Stimulated activated CD8-positive, alpha-beta memory T cell treated with anti-CD3 and anti-CD28 coated beads, Interleukin-7, amount 100 ng/mL, for 48 hours (primary cell): ENCODE results near the gene SPTLC2.
A peak's percentile ranks its signal among the peaks of the same experiment; 100 is the strongest.

Experiments
- DNase-seq, 2 donors: peaks; one replicate each; pipeline ENCODE4 v3.0.0-alpha.2; 2020; ENCODE audit warnings: low read depth in 1 of 2; ENCODE audit errors: extremely low read depth in 1 of 2

SPTLC2 gene

GRCh38 chr14:77509366-77509765, 107.1 kb downstream of the SPTLC2 start:
- no peak for DNase-seq

DNA sequence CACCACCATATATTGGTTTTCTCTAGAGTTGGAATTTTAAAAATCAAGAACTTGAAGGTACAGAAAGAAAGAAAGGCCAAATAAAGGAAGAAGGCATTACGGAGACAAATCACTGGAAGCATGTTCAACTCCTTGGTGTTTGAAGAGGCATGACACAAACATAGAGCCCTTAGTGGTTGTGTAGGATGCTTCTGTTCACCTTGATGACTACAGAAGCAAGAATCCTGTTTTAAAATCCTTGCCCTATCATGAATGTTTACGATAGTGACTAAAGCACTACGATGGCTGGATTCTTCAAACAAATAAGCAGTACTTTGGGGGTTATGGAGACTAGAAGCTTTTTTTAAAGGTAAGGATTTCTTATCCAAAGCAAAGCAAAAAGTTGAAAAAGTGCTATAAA, 107.6 kb downstream of the SPTLC2 start:
- no peak for DNase-seq

DNA sequence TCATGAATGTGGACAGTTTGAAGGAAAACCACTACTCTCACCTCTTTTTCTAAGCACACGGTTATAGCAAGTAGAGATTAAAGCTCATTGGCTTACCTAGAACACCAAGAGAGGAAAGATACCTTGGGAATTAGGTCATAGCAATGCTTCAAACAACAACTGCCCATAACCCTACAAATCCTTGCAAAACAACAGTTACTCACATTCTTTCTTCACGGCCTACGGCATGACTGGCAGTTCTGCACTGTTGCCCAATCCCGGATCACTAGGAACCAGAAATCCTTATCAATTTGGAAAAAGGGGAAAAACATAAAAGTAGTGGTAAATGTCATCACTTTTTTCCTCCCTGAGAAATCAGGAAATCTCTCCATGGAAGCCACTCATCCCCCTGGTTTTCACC, 108.2 kb downstream of the SPTLC2 start:
- no peak for DNase-seq

DNA sequence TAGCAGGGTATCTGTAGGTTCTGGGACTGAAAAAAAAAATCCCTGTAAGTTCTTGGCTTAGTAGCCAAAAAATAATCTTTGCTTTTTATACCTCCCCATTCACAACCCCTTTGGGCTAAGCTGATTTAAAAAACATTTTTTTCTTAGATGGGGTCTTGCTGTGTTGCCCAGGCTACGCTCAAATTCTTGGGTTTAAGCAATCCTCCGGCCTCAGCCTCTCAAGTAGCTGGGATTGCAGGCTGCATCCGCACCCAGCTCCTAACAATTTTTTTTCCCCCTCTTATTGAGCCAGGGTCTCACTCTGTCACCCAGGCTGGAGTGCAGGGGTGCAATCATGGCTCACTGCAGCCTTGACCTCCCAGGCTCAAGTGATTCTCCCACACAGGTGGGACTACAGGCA, 108.7 kb downstream of the SPTLC2 start:
- DNase-seq, result no peak

GRCh38 chr14:77505031-77505430, 111.4 kb downstream of the SPTLC2 start:
- no peak for DNase-seq

- no peak for DNase-seq
Measured at GRCh38 chr14:77503138-77503537, 113.3 kb downstream of the SPTLC2 start.

DNA sequence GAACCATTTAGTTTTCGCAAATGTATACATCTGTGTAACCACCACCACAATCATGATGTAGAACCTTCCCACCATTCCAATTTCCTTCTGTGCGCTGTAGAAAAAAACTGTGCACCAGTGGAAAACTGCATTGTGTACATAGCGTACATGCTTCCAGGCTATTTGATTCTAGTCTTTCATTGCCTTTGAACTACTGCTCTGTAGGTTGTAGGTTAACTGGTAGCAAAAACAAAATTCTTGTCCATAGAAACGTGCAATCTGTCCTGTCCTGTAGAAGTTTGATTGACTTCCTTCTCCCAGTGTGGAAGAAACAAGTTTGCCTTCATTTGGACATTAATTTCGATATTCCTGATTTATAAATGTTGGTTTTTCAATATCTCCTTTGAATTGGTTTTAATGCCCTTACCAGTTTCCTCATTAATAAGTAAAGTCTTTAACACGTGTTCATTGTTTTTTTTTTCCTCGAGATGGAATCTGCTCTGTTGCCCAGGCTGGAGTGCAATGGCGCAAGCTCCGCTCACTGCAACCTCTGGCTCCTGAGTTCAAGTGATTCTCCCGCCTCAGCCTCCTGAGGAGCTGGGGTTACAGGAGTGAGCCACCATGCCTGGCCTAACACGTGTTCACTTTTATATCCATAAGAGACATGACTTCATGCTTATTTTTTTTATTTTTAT, 114.2 kb downstream of the SPTLC2 start:
- no peak for DNase-seq

DNA sequence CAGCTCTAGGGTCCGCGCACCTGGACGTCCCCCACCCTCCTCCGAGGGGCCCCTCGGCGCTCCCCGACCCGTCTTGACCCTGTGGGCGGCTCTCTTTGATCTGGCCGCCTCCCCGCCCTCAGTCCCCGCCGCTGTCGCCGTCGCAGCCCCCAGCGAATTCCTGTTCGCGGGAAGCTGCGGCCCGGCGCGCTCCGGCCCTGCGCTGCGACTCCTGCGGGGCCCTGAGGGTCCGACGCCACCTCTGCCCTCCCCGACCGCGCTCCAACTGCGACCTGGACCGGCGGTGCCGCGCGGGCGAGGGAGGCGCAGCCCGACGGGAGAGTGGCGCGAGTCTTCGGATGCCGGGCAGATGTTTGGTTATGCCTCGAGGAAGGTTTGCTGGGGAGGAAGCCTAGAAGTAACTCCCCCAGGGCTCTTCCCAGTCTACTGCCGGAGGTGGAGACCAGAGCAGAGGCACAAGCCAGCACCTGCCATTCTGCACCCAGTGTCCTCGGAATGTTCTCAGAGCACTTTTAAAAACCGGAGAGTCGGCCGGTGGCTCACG, 117.4 kb downstream of the SPTLC2 start:
- DNase-seq, result no peak

- DNase-seq, result peak in 1 of 2 donors; percentile 23
Measured at GRCh38 chr14:77498120-77498979, 118.1 kb downstream of the SPTLC2 start, which contains the start of gene ISM2. Gene ISM2 (minus strand): TSS chr14:77498816. CDS start chr14:77498793, 23 bp downstream.

DNA sequence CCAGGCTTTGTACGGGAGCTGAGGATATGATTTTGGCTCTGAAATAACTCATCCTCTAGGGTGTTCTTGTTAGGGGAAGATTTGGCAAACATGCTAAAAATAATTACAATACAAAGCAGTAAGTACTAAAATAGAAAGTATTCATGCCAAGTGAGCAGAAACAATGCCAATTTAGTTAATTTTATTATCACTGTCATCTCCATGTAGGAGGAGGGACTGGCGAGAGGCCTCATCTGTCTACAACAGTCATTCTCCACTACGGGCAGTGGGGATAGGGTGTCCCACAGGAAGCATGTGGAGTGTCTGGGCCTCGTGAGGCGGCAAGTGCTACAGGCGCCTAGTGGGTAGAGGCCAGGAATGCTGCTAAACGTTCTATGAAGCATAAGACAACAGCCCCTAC, 121.1 kb downstream of the SPTLC2 start:
- DNase-seq, result no peak

GRCh38 chr14:77491056-77491455, 125.4 kb downstream of the SPTLC2 start:
- no peak for DNase-seq

DNA sequence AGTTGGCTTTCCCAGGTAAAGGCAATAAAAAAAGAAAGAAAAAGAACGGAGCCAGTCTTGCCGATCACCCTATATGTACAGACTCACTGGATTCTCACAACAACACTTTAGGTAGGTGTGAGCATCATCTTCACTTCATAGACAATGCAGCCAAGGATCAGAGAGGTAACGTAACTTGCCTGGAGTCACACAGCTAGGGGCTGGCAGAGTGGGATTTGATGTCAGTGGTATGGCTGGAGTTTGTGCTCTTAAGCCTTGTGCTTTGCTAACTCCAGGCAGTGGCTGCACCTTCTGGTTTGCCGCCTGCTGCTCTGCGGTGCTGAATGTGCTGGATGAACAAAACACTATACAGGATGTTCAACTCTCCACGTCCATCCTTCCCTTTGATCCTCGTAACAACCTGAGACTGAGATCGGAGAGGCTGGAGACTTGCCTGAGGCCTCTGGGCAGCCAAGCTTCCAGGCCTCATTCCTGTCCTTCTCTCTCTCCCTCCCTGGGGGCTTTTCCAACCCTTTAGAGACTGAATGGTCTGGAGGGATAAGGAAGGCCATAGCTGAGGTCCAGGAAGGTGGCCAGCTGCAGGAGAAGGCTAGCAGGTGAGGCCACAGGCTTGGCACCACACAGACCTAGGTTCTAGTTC, 126.0 kb downstream of the SPTLC2 start:
- DNase-seq, result no peak

DNA sequence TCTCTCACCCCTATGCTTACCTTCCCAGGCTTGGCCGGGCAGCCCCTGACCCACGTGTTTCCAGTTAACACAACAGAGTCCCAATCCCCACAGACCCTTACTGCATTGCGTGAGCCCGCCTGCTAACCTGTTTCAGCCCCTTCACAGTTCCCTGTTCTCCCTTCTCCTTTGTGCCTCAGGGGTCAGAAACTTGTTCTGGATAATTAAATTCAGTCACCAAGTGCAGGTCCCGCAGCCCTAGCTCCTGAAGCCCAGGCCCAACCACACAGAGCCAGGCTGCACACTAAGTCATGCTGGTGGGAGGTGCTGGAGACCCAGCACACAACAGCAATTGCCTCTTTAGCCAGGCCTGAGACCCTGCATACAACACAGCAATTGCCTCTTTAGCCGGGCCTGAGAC, 127.4 kb downstream of the SPTLC2 start:
- no peak for DNase-seq

DNA sequence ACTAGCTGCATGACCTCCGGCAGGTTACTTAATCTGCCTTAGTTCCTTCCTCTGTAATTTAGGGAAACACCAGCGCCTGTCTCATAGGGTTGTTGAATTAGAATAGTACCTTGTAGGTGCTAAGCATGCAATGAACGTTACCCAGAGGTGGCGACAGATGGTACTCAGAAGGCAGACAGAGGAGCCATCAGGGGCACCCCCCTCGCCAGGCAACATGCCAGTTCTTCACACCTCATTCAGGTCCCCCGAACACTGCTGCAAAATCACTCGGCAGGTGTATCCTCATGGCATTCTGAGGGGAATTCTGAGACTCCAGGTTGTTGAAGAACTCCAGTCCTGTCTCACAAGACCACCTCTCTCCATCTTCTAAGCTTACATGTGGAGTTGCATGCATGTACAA, 127.9 kb downstream of the SPTLC2 start:
- DNase-seq, result no peak

DNA sequence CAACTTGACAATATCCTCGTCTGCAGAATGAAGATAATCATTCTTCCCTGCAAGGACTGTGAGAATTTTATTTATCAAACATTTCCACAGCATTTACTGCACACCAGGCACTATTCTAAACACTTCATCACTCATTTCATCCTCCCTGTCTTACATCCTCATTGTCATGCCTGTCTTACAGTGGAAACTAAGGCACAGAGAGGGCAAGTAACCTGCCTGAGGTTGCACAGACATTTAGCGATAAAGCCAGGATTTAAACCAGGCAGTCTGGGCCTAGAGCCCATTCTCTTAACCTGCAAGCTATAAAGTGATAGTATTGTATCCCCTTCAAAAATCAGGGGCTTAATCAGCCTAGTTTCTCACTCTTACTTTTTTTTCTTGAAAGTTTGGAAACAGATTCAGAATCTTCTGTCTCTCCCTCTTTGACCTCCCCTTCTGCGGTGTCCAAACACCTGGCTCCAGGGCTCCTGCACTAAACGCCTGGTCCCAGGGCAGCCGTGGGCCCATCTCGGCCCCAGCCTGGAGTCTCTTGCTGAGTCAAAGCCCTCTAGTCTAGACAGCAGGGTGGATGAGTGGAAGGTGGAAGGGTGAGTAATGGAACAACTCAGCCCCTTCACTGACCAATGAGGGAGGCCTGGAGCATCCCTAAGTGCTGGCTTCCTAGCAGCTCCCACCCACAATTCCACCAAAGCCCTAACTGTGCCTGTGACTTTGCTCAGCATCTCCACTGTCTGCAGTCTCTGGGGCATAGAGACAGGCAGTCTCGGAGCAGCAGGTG, 130.3 kb downstream of the SPTLC2 start:
- DNase-seq, result no peak

DNA sequence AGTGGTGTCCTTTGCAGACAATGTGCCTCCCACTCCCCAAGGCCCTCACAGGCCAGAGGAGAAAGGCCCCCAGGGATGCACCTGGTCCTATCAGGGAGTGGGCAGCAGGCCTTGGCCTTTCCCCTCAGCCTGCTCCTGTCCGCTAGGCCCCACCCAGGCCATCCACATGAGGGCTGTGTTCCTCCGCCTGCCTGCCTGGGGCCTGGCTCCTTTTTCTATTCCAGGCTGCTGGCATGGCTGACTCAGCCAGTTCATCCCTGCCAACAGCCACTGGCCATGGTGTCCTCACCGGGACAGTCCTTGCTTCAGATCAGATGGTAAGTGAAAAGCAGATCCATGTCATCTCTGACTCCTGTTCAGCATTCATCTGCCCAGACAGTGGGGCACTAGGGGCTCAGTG, 131.2 kb downstream of the SPTLC2 start:
- no peak for DNase-seq

GRCh38 chr14:77482422-77482821, 134.0 kb downstream of the SPTLC2 start:
- no peak for DNase-seq

GRCh38 chr14:77478796-77479195, 137.6 kb downstream of the SPTLC2 start:
- no peak for DNase-seq

GRCh38 chr14:77478029-77478428, 138.4 kb downstream of the SPTLC2 start:
- no peak for DNase-seq

GRCh38 chr14:77475432-77476115, 140.9 kb downstream of the SPTLC2 start:
- DNase-seq, result no peak
